MM.1S (cell line): ENCODE measurements around the gene CARD11.

Experiments
- EZH2 ChIP-seq: fragments of 300-600 bp; sonication (generic); optimal IDR thresholded peaks from 2 replicates; pipeline ENCODE3; 2017; ENCODE audit warnings: low read depth, mild to moderate bottlenecking, antibody characterized with exemption, low read length, mixed read lengths
- EZH2phosphoT487 ChIP-seq: fragments of 300-600 bp; sonication (generic); IDR thresholded peaks from 2 replicates; pipeline ENCODE4 v1.6.1; 2018; ENCODE audit warnings: antibody characterized with exemption, low read length
- TF ChIP-seq, protein P1 (sequence below): fragments of 300-600 bp; sonication (generic); IDR thresholded peaks from 2 replicates; pipeline ENCODE4 v1.5.1; 2016; ENCODE audit warnings: antibody characterized with exemption, low read length, mixed read lengths

DNA sequence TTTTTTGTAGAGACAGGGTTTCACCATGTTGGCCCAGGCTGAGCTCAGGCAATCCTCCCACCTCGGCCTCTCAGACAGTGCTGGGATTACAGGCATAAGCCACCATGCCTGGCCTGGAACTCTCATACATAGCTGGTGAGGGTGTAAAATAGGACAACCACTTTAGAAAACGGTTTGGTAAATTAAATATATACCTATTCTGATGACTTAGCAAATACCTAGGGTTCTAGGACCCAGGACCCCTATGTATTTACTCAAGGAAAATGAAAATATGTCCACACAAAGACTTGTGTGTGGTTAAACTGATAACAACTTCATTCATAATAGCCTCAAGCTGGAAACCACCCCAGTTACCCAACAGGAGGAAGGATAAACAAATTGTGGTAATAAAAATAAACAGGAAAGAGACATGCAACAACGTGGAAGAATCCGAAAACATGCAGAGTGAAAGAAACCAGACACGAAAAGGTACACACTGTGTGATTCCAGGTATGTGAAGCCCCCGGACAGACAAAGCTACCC, 52.7 kb downstream of the CARD11 start:
- TF ChIP-seq, protein P1, sequence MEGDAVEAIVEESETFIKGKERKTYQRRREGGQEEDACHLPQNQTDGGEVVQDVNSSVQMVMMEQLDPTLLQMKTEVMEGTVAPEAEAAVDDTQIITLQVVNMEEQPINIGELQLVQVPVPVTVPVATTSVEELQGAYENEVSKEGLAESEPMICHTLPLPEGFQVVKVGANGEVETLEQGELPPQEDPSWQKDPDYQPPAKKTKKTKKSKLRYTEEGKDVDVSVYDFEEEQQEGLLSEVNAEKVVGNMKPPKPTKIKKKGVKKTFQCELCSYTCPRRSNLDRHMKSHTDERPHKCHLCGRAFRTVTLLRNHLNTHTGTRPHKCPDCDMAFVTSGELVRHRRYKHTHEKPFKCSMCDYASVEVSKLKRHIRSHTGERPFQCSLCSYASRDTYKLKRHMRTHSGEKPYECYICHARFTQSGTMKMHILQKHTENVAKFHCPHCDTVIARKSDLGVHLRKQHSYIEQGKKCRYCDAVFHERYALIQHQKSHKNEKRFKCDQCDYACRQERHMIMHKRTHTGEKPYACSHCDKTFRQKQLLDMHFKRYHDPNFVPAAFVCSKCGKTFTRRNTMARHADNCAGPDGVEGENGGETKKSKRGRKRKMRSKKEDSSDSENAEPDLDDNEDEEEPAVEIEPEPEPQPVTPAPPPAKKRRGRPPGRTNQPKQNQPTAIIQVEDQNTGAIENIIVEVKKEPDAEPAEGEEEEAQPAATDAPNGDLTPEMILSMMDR = no peak
- no peak for TF ChIP-seq EZH2phosphoT487
- TF ChIP-seq EZH2 = no peak
